LNCaP clone FGC (cell line): Measurements from ENCODE around the gene NTS.

Source experiments
- DNase-seq: peaks from one replicate; pipeline ENCODE4 v3.0.0-alpha.2; 2011; ENCODE audit warnings: low read depth
- H3K4me3 ChIP-seq: 2 replicates; pipeline ENCODE4 v1.5.1; 2011; ENCODE audit warnings: mild to moderate bottlenecking, low read depth, low read length, control low read depth
- TF ChIP-seq, protein P1 (sequence below): IDR thresholded peaks from 2 replicates; pipeline ENCODE4 v1.5.1; 2012; ENCODE audit warnings: mild to moderate bottlenecking; ENCODE audit not compliant: control insufficient read depth, insufficient read depth; ENCODE audit errors: extremely low read depth

The NTS gene

DNA sequence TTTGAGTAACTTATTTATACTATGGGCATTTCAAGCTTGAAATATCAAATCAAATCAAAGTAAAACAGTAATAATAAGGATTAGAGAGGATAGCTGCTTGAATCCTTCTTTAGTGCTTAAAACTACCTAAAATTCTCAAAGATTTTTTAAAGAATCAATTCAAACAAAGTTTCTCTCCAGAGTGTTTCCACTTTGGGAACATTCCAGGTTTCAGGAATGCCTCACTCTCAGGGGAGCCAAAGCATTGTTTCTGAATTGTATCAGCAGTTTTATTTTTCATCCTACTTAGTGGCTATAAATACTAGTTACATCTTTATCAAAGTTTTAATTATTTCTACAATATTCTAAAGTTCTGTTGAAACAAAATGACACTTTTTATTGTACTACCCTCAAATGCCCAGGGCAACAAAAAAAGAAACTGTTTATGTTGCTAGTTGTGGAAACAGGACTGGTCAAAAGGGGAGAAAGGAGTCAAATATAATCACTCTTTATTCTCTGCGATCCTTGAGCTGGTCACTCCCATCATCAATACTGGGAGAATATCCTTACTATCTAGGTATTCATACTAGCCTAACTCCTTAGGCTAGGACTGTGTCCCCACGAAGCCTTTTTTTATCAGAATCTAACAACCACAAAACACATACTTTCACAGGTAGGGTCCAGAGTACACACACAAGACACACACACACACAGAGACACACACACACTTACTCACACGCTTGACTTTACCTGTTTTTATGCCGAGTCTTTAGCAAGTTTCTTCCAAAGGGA, 38.5 kb upstream of the NTS start:
- TF ChIP-seq, protein P1, sequence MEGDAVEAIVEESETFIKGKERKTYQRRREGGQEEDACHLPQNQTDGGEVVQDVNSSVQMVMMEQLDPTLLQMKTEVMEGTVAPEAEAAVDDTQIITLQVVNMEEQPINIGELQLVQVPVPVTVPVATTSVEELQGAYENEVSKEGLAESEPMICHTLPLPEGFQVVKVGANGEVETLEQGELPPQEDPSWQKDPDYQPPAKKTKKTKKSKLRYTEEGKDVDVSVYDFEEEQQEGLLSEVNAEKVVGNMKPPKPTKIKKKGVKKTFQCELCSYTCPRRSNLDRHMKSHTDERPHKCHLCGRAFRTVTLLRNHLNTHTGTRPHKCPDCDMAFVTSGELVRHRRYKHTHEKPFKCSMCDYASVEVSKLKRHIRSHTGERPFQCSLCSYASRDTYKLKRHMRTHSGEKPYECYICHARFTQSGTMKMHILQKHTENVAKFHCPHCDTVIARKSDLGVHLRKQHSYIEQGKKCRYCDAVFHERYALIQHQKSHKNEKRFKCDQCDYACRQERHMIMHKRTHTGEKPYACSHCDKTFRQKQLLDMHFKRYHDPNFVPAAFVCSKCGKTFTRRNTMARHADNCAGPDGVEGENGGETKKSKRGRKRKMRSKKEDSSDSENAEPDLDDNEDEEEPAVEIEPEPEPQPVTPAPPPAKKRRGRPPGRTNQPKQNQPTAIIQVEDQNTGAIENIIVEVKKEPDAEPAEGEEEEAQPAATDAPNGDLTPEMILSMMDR, result no peak
- DNase-seq, result no peak
- no peak overlapping the region for H3K4me3 ChIP-seq

DNA sequence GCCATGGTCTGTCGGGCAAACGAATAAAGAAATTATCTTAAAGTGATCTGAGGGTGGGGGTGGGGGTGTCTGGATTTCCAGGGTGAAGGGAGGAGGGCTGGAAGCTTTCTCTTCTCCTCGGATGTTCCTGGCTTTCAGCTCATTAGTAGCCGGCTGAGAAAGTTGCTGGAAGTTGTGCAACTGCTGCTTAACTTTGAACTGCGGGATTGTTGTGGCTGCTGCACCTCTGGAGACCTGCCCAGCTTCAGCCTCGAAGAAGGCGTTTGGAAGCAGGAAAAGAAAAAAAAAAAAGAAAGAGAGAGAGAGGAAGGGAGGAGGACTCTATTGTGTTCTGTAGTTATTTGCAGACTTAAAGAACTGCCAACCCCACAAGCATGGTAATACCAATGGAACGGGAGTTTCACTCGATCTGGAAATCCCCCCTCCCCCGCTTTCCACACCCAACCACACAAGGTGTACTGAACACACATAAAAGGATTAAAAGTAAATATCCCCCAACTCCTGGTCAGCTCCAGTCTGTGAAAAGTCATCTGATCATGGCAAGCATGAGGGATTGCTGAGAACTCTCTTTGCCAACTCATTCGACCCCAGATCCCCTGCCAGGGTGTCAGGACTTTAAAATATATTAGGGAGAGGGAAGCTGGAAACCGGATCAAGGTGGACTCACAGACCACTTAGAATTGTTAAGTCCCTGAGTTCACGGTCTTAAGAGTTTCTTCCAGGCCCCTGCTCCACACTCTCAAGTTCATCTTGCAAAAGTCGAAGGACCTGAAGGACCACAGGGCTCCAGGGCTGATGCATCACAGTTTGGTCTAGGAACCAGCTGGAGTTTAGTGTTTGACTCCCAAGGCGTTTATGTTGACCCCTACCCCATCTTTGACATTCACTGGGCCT, 37.7 kb upstream of the NTS start, which contains the start of gene RASSF9:
Gene RASSF9, minus strand, starts transcription at position 213 of the 894 bp plus-strand sequence. Its CDS starts 208 bp downstream, at position 5.
- H3K4me3 ChIP-seq, result 0 out of 2 replicates have a peak within 1 kb of the TSS, but pooled peaks have one; percentile 9
- DNase-seq, result peak; percentile 4
- TF ChIP-seq, protein P1, result no peak

DNA sequence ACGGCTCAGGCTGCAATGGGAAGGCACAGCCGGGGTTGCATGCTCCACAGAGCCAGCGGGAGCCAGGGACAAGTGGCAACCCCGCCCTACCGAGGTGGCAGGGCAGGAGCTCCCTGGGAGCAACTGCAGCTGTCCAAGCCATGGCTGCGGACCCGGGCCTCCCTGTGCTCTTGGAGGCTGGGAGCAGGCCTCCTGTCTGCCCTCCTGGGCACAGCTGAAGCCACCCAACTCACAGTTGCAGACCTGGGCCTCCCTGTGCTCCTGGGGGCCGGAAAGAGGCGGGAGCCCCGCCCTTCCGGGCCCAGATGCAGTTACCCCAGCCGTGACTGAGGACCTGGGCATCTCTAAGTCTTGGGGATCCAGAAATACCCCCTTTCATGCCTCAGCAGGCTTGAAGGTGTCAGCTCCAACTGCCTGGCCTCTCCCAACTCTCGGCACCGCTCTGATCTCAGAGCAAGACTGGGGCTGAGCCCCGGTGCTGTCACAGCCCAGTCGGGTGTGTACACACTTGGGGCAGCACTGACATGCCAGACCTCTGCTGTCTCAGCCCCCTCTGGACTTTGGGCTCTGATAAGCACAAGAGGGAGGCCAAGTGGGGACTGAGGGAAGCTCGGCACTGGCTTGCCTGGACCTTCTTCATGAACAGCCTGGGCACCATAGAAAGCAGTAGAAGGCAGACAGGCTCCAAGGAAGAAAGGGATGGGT, 30.3 kb upstream of the NTS start:
- no peak for DNase-seq

DNA sequence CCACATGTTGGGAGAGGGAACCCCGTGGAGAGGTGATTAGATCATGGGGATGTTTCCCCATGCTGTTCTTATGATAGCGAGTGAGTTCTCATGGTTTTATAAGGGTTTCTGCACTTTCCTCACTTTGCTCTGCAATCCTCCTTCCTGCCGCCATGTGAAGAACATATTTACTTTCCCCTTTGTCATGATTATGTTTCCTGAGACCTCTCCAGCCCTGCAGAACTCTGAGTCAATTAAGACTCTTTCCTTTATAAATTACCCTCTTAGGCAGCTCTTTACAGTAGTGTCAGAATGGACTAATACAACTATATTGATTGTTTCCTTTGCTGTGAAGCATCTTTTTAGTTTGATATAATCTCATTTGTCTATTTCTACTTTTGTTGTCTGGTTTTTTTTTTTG, 24.8 kb upstream of the NTS start:
- DNase-seq, result no peak
- TF ChIP-seq, protein P1, result no peak
- H3K4me3 ChIP-seq, result no peak overlapping the region

More for the DNA sequence above, 30.3 kb upstream of the NTS start:
- TF ChIP-seq, protein P1, result no peak
- H3K4me3 ChIP-seq, result no peak overlapping the region

DNA sequence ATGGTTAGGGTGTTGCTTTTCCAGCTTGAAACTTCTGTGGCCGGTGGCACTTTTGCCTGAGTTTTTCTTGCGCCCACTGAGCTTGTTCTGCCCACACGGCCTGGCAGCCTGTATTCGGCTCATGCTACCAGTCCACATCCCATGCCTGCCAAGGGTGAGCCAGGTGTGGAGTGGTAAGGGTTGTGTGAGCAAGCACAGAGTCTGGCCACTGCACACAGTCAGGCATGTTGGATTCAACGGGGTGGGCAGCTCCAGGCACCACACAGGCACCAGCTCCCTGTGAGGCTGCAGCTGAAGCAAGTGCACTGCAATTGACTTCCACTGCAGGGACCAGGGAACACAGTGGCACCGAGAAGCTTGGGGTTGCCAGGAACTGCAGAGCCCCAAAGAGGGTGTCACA, 18.8 kb upstream of the NTS start:
- TF ChIP-seq, protein P1, result no peak
- H3K4me3 ChIP-seq, result no peak overlapping the region
- DNase-seq, result no peak

DNA sequence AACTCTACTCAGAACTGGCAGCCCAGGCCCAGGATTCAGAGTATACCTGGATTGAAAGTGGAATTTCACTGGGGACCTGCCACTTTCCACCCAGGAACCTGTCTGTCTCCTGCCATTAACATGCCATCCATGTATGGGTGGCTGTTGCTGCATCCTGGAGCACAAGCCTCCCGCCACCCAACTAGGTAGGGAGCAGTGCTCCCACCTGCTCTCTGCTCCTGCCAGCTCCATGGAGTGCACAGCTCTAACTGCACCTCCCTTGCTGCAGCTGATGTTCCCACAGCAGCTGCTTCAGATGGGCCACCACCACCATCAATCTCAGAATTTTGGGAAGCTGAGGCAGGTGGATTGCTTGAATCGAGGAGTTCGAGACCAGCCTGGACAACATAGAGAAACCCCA, 17.1 kb upstream of the NTS start:
- TF ChIP-seq, protein P1, result no peak

More for the DNA sequence above, 17.1 kb upstream of the NTS start:
- no peak overlapping the region for H3K4me3 ChIP-seq
- no peak for DNase-seq
